ENCODE data around the gene LONP2.

DNA sequence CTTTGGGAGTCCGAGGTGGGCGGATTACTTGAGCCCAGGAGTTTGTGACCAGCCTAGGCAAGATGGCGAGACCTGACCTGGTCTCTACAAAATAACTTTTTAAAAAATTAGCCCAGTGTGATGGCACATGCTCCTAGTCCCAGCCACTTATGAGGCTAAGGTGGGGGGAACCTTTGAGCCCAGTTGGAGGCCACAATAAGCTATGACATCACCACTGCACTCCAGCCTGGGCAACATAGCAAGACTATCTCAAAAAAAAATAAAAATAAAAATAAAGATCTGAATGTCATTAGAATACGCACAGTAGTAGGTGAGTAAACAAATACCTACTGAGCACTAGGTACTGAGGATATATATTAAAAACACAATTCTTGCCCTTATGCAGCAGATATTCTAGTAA is 138.0 kb downstream of the LONP2 start:
- TF ChIP-seq CTCF (IDR thresholded peaks at IDR 0.05; ENCODE audit: low read depth, low read length), result no peak
- no peak for TF ChIP-seq EZH2phosphoT487 (IDR thresholded peaks at IDR 0.05; ENCODE audit: low read depth)

Measured in OCI-LY3 (cell line).